Hepatic stellate cell (primary cell): ENCODE results near the gene PLEK.
"Not testable (repeated sequence)": the region's sequence is repeated elsewhere in the genome, so short reads cannot be mapped to it uniquely, and the experiment has no call there.

Experiments
- DNase-seq: peaks from one replicate; pipeline ENCODE4 v3.0.0; 2011; ENCODE audit warnings: low spot score

The PLEK gene, protein sequence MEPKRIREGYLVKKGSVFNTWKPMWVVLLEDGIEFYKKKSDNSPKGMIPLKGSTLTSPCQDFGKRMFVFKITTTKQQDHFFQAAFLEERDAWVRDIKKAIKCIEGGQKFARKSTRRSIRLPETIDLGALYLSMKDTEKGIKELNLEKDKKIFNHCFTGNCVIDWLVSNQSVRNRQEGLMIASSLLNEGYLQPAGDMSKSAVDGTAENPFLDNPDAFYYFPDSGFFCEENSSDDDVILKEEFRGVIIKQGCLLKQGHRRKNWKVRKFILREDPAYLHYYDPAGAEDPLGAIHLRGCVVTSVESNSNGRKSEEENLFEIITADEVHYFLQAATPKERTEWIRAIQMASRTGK

GRCh38 chr2:68365087-68365486 lies at the start of gene PLEK:
Gene PLEK, plus strand, starts transcription at chr2:68365282. Its CDS starts 70 bp downstream, at chr2:68365352.
- DNase-seq = no peak

DNA sequence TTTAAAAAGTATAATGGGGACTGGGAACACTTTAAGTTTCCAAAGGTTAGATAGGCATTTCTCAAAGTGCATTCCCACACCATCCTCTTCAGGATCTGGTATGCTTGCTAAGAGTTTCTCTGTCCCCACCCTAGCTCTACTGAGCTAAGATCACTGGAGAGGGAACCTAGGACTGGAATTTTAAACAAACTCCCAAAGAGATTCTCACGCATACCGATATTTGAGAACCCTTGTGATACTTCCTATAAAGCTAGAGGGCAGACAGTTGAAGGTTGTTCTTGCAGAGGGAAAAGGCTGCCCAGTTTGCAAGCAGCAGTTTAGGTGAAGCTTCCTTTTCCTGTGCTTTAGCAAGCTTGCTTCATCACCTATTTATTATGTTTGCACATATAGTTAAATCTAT lies 49.0 kb upstream of the PLEK start:
- no peak for DNase-seq

GRCh38 chr2:68317971-68318913 lies 46.8 kb upstream of the PLEK start:
- DNase-seq = peak; percentile 33

DNA sequence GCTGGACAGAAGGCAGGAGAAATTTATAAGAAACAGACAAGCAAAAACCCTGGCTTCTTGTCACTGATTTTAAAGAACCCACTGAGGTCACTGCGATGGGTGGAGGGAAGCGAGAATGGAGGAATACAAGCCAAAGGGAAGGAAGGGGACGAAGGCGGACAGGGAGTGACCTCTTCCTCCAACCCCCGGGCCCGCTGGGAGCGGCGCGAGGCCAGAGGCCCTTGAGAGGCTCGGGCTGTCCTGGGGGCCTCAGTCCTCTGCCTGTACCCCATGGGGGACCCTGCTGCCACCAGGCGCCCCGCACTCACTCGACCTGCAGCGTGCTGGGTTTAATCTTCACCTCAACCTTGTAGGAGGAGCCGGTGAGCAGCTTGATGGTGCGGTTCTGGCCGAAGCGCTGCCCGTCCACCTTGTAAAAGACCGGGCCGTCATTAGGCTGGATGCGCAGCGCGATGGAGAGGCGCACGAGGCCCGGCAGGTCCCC lies 46.1 kb upstream of the PLEK start:
- DNase-seq = peak; percentile 29

DNA sequence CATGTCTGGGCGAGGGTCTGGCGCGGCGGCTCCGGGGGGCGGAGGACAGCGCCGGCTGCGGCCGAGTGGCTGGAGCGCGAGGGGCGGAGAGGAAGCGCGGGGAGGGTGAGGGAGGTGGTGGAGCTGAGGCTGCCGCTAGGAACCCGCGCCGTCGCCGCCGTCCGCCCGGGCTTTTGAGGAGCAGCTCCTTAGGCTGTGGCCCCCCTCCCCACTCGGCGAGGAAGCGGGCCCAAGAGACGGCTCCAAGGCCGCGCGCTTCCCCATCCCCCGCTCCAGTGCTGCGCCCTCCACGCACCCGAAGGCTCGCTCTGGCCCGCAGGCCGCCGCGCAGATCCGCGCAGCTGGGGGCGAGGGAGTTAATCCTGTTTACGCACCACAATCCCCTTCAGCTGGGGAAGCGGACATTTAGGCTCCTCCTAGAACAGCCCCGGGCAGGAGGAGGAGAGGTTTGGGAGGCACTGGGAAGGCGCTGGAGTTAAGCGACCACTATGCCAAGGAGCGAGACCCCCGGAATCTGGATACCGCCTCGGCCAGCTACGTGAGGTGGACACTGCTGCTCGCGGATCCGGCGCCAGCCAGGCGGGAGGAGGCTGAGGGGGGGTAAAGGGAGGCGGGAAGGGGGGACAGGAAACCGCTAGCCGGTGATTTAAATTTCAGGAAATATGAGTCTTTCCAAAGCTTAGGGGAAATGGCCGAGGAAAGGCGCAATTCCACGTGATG lies 45.5 kb upstream of the PLEK start, which contains the start of gene CNRIP1:
TSS of gene CNRIP1 (minus strand) at position 552 of the 720 bp plus-strand sequence. CDS start at position 3, 549 bp downstream.
- DNase-seq = peak; percentile 67

- DNase-seq = no peak
Measured at GRCh38 chr2:68320118-68320641, 44.9 kb upstream of the PLEK start.

DNA sequence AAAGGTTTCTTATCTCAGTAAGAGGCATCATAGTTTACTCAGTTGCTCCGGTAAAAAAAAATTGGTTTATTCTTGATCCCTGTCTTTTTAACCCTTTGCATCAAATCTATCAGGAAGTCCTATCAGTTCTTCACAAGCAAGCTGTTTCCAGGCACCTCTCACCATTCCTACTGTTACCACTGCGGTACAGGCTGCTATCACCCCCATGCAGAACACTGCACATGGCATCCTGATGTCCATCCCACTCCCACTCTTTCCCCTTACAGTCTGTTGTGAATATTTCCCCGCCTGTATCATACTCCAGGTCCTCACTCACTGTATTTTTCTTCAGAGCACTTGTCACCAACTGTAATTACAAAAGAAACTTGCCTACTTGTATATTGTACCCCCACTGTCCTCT lies 40.0 kb upstream of the PLEK start:
- DNase-seq = no peak

DNA sequence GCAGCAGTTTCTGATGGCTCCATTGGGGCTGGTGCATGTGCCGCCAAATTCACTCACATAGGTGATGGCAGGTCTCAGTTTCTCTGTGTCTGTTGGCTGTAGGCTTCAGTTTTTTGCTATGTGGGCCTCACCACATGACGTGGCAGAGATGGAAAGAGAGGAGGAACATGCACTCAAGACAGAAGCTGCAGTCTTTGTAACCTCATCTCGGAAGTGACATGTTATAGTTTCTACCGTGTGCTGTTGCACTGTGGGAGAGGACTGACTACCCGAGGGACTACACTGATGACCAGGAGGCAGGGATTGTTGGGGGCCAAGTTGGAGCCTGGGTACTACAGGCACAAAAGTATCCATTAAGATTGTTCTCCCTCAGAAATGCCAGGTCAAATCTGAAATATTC lies 36.2 kb upstream of the PLEK start:
- DNase-seq = no peak

DNA sequence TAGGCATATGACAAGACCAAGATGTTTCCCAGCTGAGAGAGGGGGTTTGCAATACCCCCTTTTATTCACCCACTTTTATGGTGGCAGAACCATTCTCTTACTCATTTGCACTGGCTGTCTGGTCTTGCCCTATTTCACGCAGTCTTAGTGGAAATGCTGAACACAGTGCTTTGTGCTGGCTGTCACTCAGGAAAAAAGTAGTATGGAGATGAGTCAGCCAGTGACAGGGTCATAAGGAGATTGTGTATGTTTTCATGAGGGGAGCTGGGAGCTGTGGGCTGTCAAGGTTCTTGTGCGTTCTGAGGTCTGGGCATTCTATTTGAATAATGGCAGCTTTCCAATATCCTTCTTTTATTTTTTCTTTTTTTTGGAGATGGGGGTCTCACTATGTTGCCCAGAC lies 34.4 kb upstream of the PLEK start:
- DNase-seq = peak; percentile 63

DNA sequence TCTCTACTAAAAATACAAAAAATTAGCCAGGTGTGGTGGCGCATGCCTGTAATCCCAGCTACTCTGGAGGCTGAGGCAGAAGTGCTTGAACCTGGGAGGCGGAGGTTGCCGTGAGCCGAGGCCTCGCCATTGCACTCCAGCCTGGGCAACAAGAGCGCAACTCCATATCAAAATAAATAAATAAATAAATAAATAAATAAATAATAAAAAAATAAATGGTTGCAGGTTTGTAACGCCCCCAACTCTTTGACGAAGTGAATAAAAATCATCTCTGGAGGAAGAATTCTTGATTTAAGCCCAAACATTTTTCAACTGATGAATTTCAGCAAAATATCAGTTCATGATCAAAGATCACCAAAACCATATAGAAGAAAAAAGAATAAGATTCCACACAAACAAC lies 32.1 kb upstream of the PLEK start:
- DNase-seq = no peak

GRCh38 chr2:68333931-68334330 lies 31.2 kb upstream of the PLEK start:
- DNase-seq = no peak

DNA sequence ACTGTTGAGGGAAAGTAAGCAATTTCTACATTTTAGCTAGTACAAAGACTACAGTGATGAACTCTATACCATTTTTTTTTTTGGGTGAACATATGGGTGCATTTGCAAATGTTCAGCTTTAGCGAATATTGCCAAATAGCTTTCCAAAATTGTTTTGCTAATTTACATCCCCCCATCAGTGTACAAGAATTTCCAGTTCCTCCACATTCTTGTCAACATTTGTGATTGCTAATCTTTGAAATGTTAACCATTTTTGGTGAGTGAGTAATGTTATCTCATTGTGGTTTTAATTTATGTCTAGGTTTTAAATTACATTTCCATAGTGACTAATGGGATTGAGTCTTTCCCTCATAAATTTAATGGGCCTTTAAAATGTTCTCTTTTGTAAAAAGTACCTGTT lies 28.9 kb upstream of the PLEK start:
- peak; percentile 48 for DNase-seq

DNA sequence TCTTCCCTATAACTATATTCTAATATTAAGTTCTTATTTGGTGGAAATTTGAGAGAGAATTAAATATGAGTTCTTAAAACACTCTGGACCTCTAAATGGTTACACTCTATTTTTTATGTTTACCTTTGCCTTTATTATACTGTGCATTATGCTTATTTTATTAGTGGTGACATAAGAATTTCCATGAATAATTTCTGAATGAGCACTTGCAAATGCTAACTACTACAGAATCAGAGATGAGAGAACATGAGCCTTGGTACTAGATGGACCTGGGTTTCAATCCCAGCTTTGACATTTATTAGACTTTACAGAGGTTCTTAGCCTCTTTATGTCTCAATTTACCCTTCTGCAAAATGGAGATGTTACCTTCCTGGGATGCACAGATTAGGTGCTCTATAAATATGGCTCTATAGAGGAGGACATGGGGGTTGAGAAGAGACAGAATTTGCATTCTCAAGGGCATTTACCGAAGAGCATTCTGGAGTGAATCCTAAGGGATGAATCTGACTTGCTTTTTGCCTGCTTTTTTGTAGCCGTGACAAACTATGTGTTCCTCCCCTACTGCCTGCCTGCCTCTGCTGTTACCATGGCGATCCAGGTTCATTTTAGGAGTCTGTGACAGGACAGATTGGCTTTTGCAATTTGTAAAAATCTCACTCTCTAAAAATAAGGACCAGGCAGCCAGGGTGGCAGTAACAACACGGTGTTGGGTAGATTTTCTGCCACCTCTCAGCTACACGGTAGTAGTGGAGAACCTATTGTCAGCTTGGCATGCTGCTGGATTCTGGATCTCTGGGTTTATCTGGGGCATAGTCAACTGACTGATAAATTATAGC lies 24.6 kb upstream of the PLEK start:
- no peak for DNase-seq

- no peak for DNase-seq
Measured at GRCh38 chr2:68341062-68341329, 24.1 kb upstream of the PLEK start.

DNA sequence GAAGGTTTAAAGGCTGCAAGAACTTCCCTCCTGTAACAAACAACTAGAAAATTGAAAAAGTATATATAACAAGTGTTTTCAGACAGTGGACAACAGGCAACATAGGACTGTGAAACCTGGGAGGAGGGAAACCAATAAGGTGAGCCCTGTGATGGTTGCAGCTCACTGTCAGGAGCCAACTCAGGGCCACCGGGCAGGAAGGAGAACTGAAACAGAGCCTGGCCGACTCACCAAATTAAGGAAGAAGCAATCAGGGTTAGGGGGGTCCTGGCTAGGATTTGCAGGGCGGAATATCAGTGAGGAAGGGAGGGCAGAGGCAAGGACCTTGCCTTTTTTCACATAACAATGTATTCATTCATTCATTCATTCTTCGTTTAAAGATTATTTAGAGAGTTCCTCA lies 23.5 kb upstream of the PLEK start:
- no peak for DNase-seq

- no peak for DNase-seq
Measured at GRCh38 chr2:68342470-68342869, 22.6 kb upstream of the PLEK start.

GRCh38 chr2:68344031-68344430 lies 21.1 kb upstream of the PLEK start:
- no peak for DNase-seq

GRCh38 chr2:68345129-68345875 lies 19.8 kb upstream of the PLEK start:
- no peak for DNase-seq

DNA sequence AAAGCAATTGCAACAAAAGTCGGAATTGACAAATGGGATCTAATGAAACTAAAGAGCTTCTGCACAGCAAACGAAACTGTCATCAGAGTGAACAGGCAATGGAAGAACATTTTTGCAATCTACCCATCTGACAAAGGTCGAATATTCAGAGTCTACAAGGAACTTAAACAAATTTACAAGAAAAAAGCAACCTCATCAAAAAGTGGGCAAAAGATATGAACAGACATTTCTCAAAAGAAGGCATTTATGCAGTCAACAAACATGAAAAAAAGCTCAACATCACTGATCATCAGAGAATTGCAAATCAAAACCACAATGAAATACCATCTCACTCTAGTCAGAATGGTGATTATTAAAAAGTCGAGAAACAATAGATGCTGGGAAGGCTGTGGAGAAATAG lies 16.0 kb upstream of the PLEK start:
- not testable (repeated sequence) for DNase-seq

DNA sequence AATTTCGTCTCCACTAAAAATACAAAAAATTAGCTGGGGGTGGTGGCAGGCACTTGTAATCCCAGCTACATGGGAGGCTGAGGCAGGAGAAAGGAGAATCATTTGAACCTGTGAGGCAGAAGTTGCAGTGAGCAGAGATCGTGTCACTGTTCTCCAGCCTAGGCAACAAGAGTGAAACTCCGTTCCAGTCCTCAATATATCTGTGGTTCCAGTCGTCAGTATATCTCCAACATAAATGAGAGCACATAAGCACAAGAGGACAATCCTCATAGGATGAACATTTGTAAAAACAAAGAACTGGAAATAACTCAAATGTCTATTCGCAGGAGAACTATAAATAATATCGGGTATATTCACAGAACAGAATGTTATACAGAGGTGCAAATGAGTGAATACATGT lies 13.1 kb upstream of the PLEK start:
- DNase-seq = no peak
